Right renal pelvis (tissue), 4 donors: ENCODE data around the gene REM2. TPM values are rescaled to one million over a fixed set of nuclear protein-coding genes. Genes with fewer than 3 reads are reported as not detected.

ENCODE experiments used
- DNase-seq, 4 donors: peaks; one replicate each; pipeline ENCODE4 v3.0.0-alpha.2; 2013; ENCODE audit warnings: low read depth in 4 of 4, low spot score in 3 of 4, missing footprints in 1 of 4
- polyA plus RNA-seq, 4 donors: library from polyadenylated mRNA; unstranded; fragments of 120-200 nt; gene quantifications; one replicate each; pipeline ENCODE4 v1.2.1, GENCODE V29; 2013; ENCODE audit not compliant: insufficient read length in 4 of 4

REM2 gene, protein sequence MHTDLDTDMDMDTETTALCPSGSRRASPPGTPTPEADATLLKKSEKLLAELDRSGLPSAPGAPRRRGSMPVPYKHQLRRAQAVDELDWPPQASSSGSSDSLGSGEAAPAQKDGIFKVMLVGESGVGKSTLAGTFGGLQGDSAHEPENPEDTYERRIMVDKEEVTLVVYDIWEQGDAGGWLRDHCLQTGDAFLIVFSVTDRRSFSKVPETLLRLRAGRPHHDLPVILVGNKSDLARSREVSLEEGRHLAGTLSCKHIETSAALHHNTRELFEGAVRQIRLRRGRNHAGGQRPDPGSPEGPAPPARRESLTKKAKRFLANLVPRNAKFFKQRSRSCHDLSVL
- 1 to 10 TPM; 1.1 to 1.7 (median 1.3) TPM for polyA plus RNA-seq

DNA sequence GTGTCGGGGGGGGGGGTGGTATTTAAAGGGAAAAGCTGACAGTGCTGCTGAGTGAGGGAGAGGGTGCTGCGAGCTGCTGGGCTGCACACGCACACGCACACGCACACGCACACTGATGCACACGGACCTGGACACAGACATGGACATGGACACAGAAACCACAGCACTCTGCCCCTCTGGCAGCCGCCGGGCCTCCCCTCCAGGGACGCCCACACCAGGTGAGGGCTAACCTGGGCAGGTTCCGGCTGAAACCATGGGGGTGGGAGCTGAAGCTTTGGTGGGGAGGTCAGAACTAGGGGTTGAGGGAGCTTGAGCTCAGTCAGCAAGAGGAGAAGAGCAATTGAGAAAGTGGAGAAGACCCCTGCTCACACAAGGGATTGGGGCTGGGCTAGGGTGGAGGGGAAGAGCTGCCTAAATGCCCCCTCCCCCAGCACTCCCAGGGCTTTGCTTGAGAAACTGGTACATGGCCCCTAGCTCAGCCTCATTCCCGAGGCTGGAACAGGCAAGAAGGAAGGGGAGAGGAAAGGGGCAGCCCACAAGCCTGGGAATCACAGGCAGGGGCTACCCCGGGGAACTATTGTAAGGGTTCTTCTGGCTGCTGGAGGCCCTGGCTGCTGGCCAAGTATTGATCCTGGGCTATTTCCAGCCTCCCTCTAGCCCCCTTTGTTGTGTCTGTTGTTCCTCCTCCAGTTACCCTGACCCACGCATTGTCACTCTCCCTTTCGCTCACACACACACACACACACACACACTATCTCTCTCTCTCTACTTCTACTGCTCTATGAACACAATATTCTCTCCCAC is at the start of gene REM2:
Gene REM2, plus strand, starts transcription at position 50 of the 804 bp plus-strand sequence. Its CDS starts 66 bp downstream, at position 116.
- DNase-seq, result no peak

DNA sequence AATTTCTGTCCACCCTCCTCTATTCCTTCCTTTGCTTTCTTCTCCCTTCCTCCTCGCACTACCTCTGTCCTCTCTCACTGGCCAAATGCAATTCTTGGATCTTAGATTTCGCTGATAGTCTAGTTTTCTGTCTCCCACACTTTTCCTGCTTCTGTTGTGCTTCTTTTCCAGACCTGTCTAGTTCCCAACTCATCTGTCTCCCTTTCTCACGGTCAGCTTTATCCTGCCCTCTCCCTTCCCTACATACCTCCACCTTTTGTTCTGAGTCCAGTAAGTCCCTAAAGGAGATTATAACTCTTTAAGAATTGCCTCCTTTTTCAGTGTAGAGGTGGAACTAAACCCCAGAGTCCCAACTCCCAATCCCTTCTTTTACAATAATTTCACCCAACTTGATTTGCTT is 47.5 kb upstream of the REM2 start:
- DNase-seq, result no peak

DNA sequence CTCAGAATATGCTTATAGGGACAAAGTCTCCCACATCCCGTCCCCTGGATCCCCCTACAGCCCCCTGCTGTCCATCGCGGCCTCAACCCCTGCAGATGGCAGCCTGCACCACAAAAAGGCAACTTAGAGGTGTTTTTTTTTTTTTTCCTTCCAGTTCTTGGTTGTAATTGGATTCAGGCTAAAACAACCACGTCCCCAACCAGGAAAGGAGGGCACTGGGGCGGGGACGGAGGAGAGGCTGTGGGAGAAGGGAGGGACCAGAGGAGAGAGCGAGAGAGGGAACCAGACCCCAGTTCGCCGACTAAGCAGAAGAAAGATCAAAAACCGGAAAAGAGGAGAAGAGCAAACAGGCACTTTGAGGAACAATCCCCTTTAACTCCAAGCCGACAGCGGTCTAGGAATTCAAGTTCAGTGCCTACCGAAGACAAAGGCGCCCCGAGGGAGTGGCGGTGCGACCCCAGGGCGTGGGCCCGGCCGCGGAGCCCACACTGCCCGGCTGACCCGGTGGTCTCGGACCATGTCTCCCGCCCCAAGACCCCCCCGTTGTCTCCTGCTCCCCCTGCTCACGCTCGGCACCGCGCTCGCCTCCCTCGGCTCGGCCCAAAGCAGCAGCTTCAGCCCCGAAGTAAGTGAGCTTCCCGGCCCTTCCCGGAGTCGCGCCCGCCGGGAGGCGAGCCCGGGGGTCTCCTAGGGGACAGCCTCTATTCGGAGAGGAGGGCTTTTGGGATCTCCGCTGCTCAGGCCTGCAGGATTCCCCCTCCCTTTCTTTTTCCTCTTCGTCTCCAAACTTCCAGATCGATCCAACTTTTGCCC is 46.5 kb upstream of the REM2 start, which contains the start of gene MMP14:
Gene MMP14, plus strand, starts transcription at position 285 of the 813 bp plus-strand sequence. Its CDS starts 233 bp downstream, at position 518.
- DNase-seq, result peak in 1 of 4 donors; percentile 83

DNA sequence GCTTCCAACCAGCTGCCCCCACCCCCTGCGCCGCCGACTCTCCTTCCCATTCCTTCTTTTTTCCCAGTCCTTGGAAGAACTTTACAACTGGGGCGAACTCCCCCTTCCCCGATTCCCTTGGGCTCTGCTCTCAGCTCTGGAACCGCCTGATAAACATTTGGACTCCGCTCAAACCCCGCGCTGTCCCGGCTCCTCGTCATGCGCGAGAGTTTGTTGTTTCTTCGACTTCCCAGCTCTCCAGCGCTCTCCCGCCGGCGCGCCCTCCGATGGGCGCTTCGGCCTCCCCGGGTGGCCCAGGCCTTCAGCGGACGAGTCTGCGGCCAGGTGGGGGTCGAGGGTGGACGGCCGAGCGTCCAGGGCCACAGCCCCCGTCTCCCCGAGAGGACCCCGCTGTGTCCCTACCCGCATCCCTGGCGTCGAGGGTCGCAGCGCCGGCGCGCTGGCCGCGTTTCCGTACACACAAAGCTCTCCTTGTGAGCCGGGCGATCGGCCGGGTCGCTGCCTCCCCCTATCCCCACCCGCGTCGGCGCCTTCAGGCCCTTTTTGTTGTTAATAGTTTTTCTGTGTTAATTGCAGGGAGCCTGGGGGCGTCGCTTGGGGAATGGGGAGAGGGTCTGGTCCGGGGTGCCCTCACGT is 45.8 kb upstream of the REM2 start:
- no peak for DNase-seq

DNA sequence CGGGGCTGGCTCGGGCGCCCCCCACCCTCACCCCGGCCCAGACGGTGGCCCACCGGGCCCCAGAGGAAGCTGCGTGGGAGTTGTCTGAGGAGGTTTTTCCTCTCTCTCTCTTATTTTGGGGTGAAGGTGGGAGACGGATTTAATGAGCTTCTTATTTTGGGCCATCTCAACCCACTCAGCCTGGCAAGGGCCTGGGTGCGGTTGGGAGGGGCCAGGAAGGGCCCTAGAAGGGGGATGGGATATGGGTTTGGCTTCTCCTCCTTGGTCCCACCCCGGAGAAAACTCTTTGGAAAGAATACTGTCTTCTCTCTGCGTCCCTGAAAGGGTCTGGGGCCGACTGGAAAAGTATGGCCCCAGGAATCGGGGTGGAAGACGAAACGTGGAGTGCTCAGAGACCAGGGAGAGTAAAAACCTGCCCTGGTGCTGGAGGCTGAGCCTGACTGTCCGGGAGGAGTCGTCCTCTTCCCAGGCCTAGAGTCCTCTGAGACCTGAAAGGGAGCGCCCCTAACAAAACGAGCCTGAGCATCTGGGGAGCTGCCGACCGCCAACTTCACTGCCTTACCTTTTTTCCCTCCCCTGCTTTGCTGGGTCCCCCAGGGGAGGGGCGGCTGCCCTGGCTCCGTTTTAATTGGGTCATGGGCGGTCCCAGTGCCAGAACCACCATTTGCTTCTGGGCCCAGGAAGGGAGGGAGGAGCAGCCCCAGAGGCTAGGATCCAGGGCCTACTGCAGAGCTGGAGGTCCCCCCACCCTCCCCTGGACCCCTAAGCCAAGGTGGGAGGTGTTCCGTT is 45.1 kb upstream of the REM2 start:
- no peak for DNase-seq

- DNase-seq, result no peak
Measured at GRCh38 chr14:22838631-22839041, 44.4 kb upstream of the REM2 start.

DNA sequence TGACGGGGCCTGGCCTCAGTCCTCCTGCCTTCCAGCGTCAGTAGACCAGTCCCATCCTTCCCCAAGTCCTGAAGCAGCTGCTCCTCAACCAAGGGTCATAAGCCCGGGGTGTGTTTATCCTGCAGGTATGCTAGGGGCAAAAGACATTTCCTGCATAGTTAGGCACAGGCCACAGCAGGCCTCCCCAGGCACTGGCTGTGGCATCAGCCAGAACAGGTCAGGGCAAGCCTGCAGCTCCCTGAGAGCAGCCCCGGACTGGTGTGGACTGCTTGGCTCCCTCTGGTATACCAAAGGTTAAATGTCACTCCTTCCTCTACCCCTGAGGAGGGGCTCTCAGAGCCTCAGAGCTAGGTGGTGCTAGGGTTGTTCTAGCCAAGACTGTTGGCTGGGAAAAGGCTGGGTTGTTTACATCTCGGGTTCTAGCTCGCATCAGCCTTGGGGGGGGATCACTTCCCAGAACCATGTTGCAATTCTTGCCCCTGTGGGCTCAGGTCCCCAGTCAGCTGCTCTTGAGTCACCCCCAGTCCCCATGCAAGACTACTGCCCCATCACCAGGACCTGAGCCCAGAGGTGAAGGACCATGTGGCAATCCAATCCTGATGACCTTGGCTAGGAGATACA is 43.8 kb upstream of the REM2 start:
- no peak for DNase-seq

- no peak for DNase-seq
Measured at GRCh38 chr14:22841311-22841710, 41.7 kb upstream of the REM2 start.

- DNase-seq, result no peak
Measured at GRCh38 chr14:22841769-22842168, 41.3 kb upstream of the REM2 start.

GRCh38 chr14:22842211-22843122 is 40.6 kb upstream of the REM2 start:
- no peak for DNase-seq

GRCh38 chr14:22843123-22843925 is 39.7 kb upstream of the REM2 start:
- DNase-seq, result no peak

DNA sequence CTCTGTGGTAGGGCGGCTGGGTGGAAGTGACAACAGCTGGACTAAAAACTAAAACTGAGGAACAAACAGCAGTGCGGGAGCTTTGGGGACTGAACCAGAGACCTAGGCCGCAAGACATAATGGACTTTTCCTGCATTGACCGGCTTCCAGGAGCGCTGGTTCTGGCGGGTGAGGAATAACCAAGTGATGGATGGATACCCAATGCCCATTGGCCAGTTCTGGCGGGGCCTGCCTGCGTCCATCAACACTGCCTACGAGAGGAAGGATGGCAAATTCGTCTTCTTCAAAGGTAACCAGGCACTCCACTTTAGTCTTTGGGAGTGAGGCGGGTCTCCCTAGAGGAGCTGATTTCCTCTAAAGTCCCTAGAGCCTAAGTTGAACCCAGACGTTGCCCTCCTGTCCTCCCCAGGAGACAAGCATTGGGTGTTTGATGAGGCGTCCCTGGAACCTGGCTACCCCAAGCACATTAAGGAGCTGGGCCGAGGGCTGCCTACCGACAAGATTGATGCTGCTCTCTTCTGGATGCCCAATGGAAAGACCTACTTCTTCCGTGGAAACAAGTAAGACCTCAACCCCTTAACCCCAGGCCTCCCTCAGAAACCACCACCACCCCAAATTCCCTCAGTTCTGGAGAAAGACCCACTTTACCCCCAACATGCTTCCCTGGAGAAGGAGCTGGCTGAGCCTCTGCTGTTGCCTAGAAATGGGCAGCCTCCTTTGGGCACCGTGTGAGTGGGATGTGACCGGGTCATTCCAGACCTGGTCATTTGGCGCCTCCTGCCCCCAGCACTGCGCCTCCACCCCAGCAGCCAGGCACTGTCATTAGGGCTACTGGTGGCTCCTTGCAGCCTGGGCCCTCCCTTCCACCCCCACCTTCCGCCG is 38.6 kb upstream of the REM2 start:
- DNase-seq, result no peak

DNA sequence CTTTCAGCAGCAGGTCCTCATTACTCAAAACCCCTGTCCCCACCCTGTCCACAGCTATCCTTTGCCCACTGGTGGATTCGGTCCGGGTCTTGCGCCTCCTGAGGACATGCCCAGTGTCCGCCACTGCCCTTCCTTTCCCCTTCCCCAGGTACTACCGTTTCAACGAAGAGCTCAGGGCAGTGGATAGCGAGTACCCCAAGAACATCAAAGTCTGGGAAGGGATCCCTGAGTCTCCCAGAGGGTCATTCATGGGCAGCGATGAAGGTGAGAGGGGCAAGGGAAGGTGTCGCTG is 38.0 kb upstream of the REM2 start:
- DNase-seq, result no peak

DNA sequence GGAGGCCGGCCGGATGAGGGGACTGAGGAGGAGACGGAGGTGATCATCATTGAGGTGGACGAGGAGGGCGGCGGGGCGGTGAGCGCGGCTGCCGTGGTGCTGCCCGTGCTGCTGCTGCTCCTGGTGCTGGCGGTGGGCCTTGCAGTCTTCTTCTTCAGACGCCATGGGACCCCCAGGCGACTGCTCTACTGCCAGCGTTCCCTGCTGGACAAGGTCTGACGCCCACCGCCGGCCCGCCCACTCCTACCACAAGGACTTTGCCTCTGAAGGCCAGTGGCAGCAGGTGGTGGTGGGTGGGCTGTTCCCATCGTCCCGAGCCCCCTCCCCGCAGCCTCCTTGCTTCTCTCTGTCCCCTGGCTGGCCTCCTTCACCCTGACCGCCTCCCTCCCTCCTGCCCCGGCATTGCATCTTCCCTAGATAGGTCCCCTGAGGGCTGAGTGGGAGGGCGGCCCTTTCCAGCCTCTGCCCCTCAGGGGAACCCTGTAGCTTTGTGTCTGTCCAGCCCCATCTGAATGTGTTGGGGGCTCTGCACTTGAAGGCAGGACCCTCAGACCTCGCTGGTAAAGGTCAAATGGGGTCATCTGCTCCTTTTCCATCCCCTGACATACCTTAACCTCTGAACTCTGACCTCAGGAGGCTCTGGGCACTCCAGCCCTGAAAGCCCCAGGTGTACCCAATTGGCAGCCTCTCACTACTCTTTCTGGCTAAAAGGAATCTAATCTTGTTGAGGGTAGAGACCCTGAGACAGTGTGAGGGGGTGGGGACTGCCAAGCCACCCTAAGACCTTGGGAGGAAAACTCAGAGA is 37.0 kb upstream of the REM2 start:
- no peak for DNase-seq

GRCh38 chr14:22846811-22847307 is 36.2 kb upstream of the REM2 start:
- no peak for DNase-seq
